Measurements from ENCODE around the gene TTC23.
"Not testable (repeated sequence)": the region's sequence is repeated elsewhere in the genome, so short reads cannot be mapped to it uniquely, and the experiment has no call there.

TTC23 gene

DNA sequence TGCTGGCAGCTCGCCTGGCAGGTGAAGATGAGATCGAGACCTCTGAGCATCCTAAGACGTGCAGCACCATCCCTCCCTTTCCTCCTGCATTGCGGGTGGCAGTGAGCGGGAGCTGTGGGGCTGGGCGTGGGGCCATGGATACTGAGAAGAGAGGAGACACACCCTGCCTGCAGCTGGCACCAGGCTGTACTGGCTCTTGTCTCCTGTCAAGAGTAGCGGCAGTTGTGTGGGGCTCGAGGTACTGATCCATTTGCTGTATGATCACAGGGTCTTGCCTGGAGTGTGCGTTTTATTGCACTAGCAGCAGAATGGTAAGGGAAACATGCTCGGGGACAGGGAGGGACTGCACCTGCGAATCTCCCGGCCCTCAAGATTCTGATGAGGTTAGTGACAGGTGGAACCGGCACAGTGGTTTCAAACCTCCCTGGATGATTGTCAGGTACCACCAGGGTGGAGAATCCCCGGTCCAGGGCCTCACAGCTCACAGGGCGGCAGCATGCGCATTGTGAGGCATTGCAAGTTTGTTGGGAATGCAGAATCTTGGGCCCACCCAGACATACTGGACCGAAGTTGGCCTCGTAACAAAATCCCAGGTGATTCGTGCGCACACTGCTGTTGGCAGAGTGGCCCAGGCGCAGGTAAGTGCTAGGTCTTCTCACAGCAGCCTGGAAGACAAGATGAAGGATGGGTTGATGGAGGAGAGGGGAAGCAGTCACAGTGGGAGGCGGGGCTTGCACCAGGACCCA is 130.4 kb downstream of the TTC23 start:
- no peak for DNase-seq (ENCODE audit: low read depth)

DNA sequence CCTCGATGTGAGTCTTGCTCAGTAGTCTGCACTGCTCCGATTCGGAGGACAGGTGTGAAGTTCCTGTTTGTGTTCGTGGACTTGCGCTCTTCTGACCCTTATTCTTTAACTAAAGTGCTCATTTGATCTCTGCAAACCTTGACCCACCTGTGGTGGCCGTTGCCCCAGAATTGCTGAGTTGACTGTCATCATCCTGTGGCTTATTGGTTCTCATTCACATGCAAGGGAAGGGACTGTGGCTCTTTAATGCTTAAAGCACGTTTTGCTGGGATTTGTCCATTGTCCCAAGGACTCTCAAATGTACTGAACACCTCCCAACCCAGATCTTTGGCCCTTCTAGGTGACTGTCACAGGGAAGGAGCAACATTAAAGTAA is 131.1 kb downstream of the TTC23 start:
- no peak for DNase-seq (ENCODE audit: low read depth)

DNA sequence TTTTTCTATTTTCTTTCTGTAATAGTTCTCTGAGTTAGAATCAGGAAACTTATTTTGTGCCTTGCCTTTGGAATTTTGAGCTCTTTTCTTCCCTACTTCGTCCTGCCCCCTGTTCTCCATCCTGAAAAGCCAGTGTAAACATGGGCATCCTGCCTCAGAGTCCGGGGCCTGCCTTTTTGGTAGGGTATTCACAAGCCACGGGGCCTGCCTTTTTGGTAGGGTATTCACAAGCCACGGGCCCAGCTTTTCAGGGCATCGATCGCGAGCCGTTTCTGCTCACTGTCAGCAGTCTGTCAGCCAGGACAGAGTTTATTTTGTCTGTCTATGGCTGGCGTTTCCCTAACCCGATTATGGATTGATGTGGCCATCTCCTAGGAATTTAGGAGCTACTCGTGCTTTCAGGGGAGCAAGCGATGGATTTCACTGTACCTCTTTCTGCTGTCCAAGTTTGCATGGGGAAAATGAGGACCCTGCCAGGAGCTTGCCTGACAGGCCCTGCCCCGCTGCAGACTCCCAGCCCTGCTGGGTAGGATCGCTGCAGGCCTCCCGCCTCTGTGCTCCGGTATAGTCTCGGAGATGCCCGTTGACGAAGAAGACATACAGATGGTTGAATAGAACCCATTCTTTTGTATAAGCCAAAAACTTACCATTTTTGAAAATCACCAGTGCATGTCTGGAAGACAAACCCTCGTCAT is 131.7 kb downstream of the TTC23 start:
- DNase-seq (ENCODE audit: low read depth), result no peak

DNA sequence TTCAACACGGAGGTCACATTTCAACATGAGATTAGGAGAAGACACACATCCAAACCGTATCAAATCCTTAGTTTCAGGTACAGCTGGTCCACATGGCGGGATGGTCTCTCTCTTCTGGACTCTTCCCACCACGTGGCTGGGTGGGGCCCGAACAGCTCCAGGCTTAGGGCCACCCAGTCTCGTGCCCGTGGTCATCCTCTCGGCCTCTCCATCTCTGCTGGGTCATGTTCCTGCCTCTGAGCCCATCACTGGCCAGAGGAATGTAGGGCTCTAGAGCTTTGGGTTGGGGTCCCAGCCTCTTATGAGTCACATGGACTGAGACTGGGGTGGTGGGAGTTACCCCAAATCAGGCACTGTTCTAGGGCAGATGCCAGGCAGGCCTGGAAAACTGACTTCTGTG is 132.3 kb downstream of the TTC23 start:
- no peak for DNase-seq (ENCODE audit: low read depth)

DNA sequence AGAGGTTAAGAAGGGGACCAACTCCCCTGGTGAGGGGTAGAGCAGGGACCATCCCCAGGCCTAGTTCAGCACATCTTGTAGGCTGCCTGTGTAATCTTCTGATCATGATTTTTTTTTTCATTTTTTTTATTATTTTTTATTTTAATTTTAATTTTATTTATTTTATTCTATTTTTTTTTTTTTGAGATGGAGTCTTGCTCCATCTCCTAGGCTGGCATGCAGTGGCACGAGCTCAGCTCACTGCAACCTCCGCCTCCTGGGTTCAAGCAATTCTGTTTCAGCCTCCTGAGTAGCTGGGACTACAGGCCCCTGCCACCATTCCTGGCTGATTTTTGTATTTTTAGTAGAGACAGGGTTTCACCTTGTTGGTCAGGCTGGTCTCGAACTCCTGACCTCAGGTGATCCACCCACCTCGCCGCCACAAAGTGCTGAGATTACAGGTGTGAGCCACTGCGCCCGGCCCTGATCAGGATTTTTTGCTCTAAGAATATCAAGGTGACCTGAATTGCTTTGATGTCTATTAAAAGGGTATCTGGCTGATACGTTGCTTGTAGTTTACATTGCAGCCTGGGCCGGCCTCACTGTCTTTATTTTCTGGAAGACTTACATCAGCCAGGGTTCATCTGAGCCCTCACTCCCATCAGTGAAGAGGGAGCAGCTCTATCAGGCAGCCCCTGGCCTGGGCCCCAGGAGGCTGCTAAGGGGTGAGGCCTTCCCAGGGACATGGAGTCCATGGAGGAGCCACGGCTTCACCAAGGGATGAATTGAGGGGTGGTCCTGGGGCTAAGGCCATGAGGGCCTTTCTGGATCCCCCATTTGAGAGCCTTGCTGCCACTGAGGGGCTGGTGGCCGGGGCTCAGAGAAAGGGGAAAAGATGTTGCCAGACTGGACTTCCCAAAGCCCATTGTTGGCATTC is 133.8 kb downstream of the TTC23 start:
- no peak for DNase-seq (ENCODE audit: low read depth)

DNA sequence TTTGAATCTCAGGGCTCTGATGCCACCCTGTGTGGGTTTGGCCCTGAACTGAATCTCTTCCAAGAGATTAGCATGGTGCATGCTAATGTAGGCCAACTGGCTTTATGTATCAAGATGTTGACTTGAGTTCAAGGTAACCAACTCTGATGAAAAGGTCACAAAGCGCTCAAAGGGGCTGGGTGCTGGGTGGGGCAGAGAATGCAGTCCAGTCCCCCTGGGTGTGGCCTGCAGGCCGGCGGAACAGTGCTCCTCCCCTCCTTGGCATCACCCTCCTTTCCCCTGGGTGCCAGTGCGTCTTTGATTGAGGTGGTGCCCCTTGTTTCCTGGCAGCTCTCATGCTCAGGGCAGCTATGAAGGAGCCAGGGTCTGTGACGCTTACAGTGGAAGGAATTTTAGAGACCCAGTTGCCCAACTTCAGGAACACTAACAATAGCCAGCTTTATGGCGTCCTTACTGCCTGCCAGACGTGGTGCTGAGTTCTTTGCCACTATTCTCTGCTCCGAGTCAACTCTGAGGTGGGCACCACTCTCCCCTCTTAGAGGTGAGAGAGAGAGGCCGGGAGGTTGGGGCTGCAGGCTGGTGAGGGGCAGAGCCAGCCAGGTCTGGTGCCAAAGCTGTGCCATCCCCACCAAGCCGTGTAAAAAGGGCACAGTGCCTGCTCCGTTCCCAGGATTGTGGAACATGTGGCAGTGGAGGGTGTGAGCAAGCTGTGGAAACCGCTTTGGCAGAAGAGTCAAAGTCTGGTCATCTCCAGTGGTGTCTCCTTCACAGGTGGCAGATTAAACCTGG is 134.7 kb downstream of the TTC23 start:
- no peak for DNase-seq (ENCODE audit: low read depth)

DNA sequence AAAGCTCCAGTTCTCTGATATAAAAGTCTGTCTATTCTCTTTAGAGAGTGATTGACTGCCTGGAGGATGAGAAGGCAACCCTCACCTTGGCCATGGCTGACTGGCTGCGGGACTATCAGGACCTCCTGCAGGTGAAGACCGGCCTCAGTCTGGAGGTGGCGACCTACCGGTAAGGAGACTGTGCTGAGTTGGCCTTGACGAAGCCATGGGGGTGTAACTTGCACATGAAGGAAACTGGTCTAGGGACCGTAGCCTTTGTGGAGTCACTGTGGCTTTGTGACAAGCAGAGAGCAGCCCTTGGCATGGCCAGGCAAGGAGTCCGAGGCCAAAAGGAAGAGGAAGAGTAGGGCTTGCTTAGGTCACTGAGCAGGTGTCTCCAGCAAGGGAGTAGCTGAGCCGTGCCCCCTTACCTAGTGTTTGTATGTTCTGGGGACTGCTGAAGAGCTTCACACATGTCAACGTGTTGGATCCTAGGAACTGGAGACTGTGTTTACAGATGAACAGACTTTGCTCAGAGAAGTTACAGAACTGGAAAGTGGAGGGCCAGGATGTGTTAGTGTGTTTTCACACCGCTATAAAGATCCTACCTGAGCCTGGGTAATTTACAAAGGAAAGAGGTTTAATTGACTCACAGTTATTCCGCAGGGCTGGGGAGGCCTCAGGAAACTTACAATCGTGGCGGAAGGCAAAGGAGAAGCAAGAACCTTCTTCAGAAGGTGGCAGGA is 135.7 kb downstream of the TTC23 start:
- no peak for DNase-seq (ENCODE audit: low read depth)

DNA sequence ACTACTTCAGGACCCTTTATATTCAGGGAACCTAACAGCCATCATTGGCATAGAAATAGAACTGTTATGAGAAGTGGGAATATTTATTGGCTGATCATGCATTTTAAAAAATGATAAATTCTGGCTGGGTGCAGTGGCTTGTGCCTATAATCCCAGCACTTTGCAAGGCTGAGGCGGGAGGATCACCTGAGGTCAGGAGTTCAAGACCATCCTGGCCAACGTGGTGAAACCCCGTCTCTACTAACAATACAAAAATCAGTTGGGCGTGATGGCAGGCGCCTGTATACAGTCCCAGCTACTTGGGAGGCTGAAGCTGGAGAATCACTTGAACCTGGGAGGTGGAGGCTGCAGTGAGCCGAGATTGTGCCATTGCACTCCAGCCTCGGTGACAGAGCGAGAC is 137.7 kb downstream of the TTC23 start:
- DNase-seq (ENCODE audit: low read depth), result not testable (repeated sequence)

DNA sequence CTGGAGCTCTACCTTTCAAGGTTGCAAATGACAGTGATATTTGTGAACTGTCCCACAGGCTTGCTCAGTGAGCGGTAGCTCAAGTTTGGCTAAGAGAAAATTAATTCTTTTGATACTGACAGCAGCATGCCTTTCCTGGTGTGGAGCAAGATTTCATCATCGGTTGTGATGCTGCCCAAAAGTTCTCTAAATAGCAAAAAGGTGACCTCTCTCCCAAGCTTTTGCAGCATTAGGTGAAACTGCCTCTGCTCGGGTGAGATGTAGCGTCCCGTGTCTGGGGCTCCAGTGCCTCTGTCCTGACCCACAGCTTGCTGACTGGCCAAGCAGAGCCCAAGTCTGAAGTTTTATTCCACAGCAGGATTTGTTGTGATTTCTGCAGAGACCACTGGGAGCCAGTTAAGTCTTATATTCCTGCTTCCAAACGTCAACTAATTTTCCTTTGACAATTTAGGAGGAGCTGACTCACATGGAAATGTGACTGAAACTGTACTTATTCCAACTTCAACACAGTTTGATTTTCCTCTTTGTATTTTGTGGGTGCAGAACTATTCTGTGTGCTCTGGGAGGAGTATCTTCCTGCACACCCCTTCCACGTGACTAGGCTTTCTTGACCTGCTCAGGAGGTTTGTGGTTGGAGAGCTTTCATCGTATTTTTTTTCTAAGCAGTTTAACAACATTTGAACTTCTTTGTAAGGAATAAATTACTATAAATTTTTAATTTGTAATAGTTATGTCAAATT is 138.6 kb downstream of the TTC23 start:
- DNase-seq (ENCODE audit: low read depth), result no peak

DNA sequence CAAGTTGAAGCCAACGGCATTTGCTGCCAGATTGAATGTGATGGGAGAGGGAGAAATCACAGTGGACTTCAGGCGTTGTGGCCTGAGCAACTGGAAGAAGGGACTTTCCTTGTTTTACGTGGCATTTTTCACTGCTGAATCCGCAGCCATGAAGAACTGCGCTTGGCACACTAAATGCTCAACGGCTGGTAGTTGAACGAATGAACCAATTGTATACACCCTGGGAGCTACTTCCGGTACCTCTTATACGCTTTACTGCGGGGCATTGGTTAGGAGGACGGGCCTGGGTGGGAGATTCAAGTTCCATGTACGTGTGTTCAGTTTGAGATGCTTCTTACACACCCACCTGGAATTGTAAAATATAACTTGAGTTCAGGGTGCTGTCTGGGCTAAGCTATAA is 139.3 kb downstream of the TTC23 start:
- no peak for DNase-seq (ENCODE audit: low read depth)

DNA sequence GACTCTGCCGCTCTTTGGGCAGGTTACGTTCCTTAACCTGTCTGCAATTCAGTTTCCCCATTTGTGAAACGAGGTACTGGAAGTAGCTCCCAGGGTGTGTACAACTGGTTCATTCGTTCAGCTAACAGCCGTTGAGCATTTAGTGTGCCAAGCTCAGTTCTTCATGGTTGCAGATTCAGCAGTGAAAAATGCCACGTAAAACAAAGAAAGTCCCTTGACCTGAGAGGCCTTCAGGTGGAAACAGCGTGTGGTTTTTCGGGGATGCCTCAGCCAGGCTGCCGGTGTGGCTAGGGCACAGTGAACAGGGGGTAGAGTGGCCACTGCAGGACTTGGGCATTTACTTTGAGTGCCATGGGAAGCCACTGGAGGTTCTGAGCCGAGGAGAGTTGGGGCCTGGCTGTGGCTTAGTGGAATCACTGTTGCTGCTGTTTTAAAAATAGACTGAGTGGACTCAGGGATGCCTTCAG is 139.8 kb downstream of the TTC23 start:
- no peak for DNase-seq (ENCODE audit: low read depth)

DNA sequence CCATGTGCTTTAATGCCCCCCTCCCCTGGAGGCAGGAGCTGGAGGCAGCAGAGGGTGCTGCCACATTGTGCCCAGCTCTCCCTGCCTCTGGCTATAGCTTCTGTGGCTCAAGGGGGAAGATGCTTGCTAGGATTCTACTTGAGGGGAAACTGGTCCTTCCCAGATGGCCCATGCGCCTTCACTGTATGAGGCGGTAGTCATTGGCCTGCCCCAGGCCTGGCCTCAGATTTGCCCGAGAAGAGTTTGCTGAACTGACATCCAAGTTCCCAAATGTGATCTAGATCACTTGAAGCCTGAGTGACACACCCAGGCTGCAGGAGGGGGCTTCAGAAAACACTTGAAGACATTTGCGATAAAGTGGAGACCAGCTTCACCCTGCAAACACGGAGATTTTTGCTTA is 140.4 kb downstream of the TTC23 start:
- DNase-seq (ENCODE audit: low read depth), result no peak

DNA sequence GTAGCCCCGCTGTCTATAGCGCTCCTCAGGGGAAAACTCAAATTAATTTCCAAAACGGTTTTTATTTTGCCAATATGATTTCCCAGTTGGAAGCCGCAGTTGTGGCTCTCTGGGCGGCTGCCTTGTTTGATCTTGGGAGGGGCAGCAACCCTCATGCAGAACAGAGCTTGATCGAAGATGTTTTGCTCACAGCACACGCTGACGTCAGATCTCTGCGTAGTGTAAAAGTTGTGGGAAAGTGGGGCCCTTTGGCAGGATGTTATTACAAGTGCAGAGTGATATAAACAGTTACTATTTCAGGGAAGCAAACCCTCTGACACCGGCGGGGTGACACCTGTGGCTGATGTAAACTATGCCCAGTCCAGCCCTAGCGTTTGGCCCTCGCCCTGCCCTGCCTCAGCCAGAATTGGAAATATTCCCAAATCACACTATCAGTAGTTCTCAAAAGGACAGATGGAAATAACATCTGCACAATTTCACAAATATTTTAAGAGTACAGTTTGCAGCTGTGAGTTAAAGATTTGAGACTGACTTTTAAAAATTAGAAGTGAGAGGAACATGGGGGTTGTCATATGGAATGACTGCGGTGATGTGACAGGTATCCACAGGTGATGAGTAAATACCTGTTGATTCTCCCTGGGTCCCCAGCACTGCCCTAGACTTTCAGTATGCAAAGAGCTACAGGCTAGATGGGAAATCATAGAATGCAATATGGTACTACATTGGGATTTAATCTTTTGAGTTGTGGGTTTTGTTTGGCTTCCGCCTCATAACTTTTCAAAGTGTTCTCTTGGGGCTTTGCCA is 142.8 kb downstream of the TTC23 start:
- no peak for DNase-seq (ENCODE audit: low read depth)

DNA sequence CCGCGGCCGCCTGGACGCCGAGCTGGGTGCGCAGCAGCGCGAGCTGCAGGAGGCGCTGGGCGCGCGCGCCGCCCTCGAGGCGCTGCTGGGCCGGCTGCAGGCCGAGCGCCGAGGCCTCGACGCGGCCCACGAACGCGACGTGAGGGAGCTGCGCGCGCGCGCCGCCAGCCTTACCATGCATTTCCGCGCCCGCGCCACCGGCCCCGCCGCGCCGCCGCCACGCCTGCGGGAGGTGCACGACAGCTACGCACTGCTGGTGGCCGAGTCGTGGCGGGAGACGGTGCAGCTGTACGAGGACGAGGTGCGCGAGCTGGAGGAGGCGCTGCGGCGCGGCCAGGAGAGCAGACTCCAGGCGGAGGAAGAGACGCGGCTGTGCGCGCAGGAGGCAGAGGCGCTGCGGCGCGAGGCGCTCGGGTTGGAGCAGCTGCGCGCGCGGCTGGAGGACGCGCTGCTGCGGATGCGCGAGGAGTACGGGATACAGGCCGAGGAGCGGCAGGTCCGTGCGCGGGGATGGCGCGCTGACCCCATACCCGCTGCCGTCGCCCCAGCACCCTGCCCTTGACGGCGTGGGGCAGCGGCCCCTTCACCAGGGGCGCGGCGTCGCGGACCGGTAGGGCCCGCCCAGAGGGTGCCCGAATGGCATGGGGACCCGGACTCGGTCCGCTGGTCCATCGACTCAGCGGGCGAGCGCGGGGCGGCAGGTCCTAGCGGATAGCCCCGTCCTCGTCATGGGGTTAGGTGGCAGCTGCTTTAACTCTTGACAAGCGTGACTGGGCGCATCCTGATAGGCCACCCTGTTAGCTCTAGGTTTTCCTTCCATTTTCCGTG is 143.7 kb downstream of the TTC23 start:
- no peak for DNase-seq (ENCODE audit: low read depth)

DNA sequence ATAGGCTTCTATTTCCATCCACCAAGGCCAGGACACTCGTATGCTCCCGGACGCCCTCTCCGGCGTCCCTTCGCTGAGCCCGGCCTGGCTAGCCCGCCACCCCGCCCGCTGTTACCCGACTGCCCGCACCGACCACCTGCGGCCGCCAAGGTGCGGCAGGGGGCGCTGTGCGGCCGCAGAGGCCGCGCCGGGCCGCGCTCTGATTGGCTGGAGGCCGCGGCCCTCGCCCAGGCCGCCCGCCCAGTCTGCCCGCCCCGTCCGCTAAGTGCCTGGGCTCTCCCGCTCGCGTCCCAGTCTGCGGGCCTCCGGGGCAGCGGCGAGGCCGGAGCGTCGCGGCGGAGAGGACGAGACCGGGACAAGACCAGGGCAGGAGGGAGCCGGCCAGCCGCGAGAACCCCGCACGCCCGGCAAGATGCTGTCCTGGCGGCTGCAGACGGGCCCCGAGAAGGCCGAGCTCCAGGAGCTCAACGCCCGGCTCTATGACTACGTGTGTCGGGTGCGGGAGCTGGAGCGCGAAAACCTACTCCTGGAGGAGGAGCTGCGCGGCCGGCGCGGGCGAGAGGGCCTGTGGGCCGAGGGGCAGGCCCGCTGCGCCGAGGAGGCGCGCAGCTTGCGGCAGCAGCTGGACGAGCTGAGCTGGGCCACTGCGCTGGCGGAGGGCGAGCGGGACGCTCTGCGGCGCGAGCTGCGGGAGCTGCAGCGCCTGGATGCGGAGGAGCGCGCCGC is 144.4 kb downstream of the TTC23 start, which contains the start of gene SYNM:
TSS of gene SYNM (plus strand) at position 293 of the 726 bp plus-strand sequence. CDS start at position 413, 120 bp downstream.
- DNase-seq (ENCODE audit: low read depth), result no peak

DNA sequence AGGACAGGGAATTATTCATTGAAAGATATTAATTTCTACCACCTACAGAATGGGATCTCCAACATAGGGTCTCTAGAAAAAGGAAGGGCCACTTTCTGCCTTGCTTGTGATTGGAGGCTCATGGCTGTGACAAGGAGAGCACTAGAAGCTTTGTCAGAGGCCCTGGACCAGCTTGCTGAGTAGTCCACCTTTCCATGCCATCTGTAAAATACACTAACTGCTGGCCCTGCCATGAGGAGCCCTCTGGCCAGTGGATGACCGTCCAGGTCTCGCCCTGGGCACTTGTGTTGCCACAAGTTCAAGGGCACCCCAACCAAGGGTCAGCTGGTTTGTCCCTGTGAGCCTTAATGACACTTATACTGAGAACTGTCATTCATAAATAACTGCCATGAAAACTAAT is 146.1 kb downstream of the TTC23 start:
- no peak for DNase-seq (ENCODE audit: low read depth)

DNA sequence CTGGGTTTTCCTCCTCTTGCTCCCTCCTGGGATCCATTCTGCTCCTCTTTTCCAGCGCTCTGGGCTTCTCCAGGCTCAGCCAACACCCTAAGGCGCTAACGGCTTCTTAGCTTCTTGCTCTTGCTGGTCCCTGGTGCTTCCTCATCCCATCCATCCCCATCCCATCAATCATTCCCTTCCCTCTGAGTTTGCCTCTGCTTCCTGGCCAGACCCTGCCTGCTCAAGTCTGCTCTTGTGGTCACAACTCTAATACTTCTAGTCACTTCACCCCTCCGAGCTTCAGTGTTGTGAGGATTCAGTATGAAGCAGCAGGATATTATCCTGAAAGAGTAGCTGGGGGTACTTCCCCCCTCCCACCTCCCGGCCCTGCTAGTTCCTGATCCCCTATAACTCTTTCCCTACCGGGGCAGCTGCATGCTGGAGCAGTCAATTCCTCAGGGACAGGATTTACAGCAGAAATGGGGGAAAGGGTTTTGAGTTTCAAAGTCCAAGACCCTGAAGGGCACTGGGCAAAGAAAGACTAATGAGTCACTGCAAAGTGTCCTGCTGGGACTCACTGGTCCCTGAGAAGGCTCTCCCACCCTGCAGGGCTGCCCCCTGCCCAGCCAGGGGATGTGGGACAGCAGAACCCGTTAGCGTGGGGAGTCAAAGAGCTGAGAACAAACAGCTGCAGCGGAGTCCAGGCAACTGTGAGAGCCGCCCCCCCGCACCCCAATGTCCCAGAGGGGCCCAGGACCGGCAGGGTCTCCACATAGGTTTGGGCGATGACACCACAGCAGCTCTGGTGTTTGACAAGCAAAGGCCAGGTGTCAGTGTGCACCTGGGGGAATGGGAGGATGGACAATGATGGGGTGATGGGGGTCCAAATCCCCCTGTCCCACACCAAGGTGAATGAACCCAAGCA is 146.8 kb downstream of the TTC23 start:
- DNase-seq (ENCODE audit: low read depth), result no peak

Measured in activated T-cell treated with anti-CD3 and anti-CD28 coated beads for 1 hour (primary cell).